Activated T-helper 2 cell treated with anti-CD3 and anti-CD28 coated beads, Interferon-gamma antibody, Interleukin-2, Interleukin-4, amounts not matched to agents 10 μg/mL and 5 μg/mL and 100 μg/mL, durations not matched to agents 14 hours and 24 hours and 36 hours (primary cell): ENCODE results near the gene CCDC88A. TPM values are rescaled to one million over a fixed set of nuclear protein-coding genes. Genes with fewer than 3 reads are reported as not detected.
A peak's percentile ranks its signal among the peaks of the same experiment; 100 is the strongest.
"Not testable (repeated sequence)": the region's sequence is repeated elsewhere in the genome, so short reads cannot be mapped to it uniquely, and the experiment has no call there.

Source experiments
- DNase-seq: peaks from one replicate; pipeline ENCODE4 v3.0.0; 2021; ENCODE audit warnings: low spot score
- H3K27ac Mint-ChIP-seq: one replicate; pipeline ENCODE4 v1.8.0; 2021; ENCODE audit warnings: mixed read lengths
- H3K27me3 Mint-ChIP-seq: one replicate; pipeline ENCODE4 v1.8.0; 2021; ENCODE audit warnings: low read depth, mixed read lengths
- H3K36me3 Mint-ChIP-seq: one replicate; pipeline ENCODE4 v1.8.0; 2021; ENCODE audit warnings: low read depth, mixed read lengths
- H3K4me1 Mint-ChIP-seq: one replicate; pipeline ENCODE4 v1.8.0; 2021; ENCODE audit warnings: low read depth, mixed read lengths
- H3K4me3 Mint-ChIP-seq: one replicate; pipeline ENCODE4 v1.8.0; 2021; ENCODE audit warnings: low read depth, mild to moderate bottlenecking, moderate library complexity, mixed read lengths
- H3K9me3 Mint-ChIP-seq: one replicate; pipeline ENCODE4 v1.8.0; 2021; ENCODE audit warnings: mixed read lengths
- intact Hi-C: fragments of 100-400 bp; cut with micrococcal nuclease; formaldehyde crosslinking; loops from one replicate; pipeline ENCODE4 v1.15.1; 2023
- total RNA-seq: library from RNA; stranded (reverse); gene quantifications from 2 replicates; pipeline ENCODE4 v1.2.3, GENCODE V29; 2022

The CCDC88A gene
- total RNA-seq, 1 donor from 2014 or later = 19.8 TPM

- H3K4me1 Mint-ChIP-seq = peaks cover 15% of the 10 kb centered on the region
- no peak for DNase-seq
- no peaks in the 10 kb centered on the region for H3K27me3 Mint-ChIP-seq
- H3K9me3 Mint-ChIP-seq = no peaks in the 10 kb centered on the region
- H3K27ac Mint-ChIP-seq = peak overlapping the region; percentile 92
- peak overlapping the region; percentile 97 for H3K4me3 Mint-ChIP-seq
- H3K36me3 Mint-ChIP-seq = peaks cover 30% of the 10 kb centered on the region
- intact Hi-C loops = loop anchor here (2.0 kb wide), 1 partner anchor 150 kb away; the partner anchor contains the start of gene CCDC88A
Observed at GRCh38 chr2:55268288-55268906, 151.3 kb downstream of the CCDC88A start.

- H3K4me3 Mint-ChIP-seq, H3K4me1 Mint-ChIP-seq, H3K27me3 Mint-ChIP-seq, H3K9me3 Mint-ChIP-seq, DNase-seq, H3K27ac Mint-ChIP-seq, intact Hi-C loops: not testable (repeated sequence)
- peaks cover 33% of the 10 kb centered on the region for H3K36me3 Mint-ChIP-seq
Observed at GRCh38 chr2:55259586-55259985, 160.1 kb downstream of the CCDC88A start.

- Mint-ChIP-seq H3K36me3 (peaks cover 48% of the 10 kb centered on the region), H3K9me3 (no peaks in the 10 kb centered on the region), H3K27ac (no peak overlapping the region), H3K27me3 (no peaks in the 10 kb centered on the region), H3K4me3 (no peak overlapping the region), H3K4me1 (no peaks in the 10 kb centered on the region)
- no peak for DNase-seq
- intact Hi-C loops = no loop called here
Observed at GRCh38 chr2:55252832-55253231, 166.8 kb downstream of the CCDC88A start.

- H3K4me3 Mint-ChIP-seq = no peak overlapping the region
- H3K36me3 Mint-ChIP-seq = peaks cover 61% of the 10 kb centered on the region
- no peaks in the 10 kb centered on the region for H3K9me3 Mint-ChIP-seq
- H3K27ac Mint-ChIP-seq = no peak overlapping the region
- DNase-seq = no peak
- no peaks in the 10 kb centered on the region for H3K27me3 Mint-ChIP-seq
- no peaks in the 10 kb centered on the region for H3K4me1 Mint-ChIP-seq
- intact Hi-C loops = no loop called here
Observed at GRCh38 chr2:55247025-55247424, 172.6 kb downstream of the CCDC88A start.

GRCh38 chr2:55245411-55245810, 174.2 kb downstream of the CCDC88A start:
- Mint-ChIP-seq H3K4me1 (no peaks in the 10 kb centered on the region), H3K4me3 (no peak overlapping the region), H3K27me3 (no peaks in the 10 kb centered on the region), H3K9me3 (no peaks in the 10 kb centered on the region), H3K27ac (no peak overlapping the region), H3K36me3 (peaks cover 51% of the 10 kb centered on the region)
- intact Hi-C loops = no loop called here
- DNase-seq = no peak

GRCh38 chr2:55242617-55243016, 177.0 kb downstream of the CCDC88A start:
- H3K27ac Mint-ChIP-seq = no peak overlapping the region
- H3K27me3 Mint-ChIP-seq = no peaks in the 10 kb centered on the region
- peaks cover 2% of the 10 kb centered on the region for H3K4me1 Mint-ChIP-seq
- no peaks in the 10 kb centered on the region for H3K9me3 Mint-ChIP-seq
- H3K36me3 Mint-ChIP-seq = peaks cover 52% of the 10 kb centered on the region
- intact Hi-C loops = no loop called here
- H3K4me3 Mint-ChIP-seq = no peak overlapping the region
- no peak for DNase-seq

GRCh38 chr2:55241582-55241981, 178.1 kb downstream of the CCDC88A start:
- H3K4me3 Mint-ChIP-seq, DNase-seq, H3K27ac Mint-ChIP-seq, H3K4me1 Mint-ChIP-seq, intact Hi-C loops, H3K9me3 Mint-ChIP-seq, H3K27me3 Mint-ChIP-seq: not testable (repeated sequence)
- peaks cover 51% of the 10 kb centered on the region for H3K36me3 Mint-ChIP-seq

- Mint-ChIP-seq H3K4me3 (no peak overlapping the region), H3K27ac (no peak overlapping the region), H3K4me1 (peaks cover 4% of the 10 kb centered on the region), H3K9me3 (no peaks in the 10 kb centered on the region), H3K27me3 (no peaks in the 10 kb centered on the region), H3K36me3 (peaks cover 56% of the 10 kb centered on the region)
- DNase-seq = no peak
- intact Hi-C loops = loop anchor here (10.0 kb wide), 1 partner anchor 1475 kb away; the partner anchor contains the start of gene CHAC2
Observed at GRCh38 chr2:55239656-55240222, 179.9 kb downstream of the CCDC88A start.

Other genes with a start within 250 kb of the CCDC88A start
- 12.0 and 12.3 TPM in 2 replicates for gene CLHC1, start 187.6 kb downstream of the CCDC88A start, total RNA-seq
- gene RPS27A, start 187.2 kb downstream of the CCDC88A start, total RNA-seq = 1,030 and 1,063 TPM in 2 replicates
- gene MTIF2, start 150.6 kb downstream of the CCDC88A start, total RNA-seq = 40.2 and 42.7 TPM in 2 replicates
- 23.7 and 27.3 TPM in 2 replicates for gene CFAP36, start 99.9 kb upstream of the CCDC88A start, total RNA-seq
- gene PPP4R3B, start 197.8 kb upstream of the CCDC88A start, total RNA-seq = 69.7 and 69.9 TPM in 2 replicates